HepG2 (cell line): ENCODE data around the gene STIMATE.

Experiments
- POLR2A ChIP-seq, 2 experiments: IDR thresholded peaks; 2 replicates each; pipeline ENCODE4 v1.6.1; 2011; ENCODE audit warnings: low read depth in 2 of 2, low read length in 2 of 2, mild to moderate bottlenecking in 1 of 2, moderate library complexity in 1 of 2; ENCODE audit not compliant: insufficient read depth in 1 of 2
- TF ChIP-seq, protein P1 (sequence below): sonication (generic); formaldehyde crosslinking; IDR thresholded peaks from 2 replicates; pipeline ENCODE4 v1.4.0; 2020; ENCODE audit warnings: mild to moderate bottlenecking, missing genetic modification reagents

DNA sequence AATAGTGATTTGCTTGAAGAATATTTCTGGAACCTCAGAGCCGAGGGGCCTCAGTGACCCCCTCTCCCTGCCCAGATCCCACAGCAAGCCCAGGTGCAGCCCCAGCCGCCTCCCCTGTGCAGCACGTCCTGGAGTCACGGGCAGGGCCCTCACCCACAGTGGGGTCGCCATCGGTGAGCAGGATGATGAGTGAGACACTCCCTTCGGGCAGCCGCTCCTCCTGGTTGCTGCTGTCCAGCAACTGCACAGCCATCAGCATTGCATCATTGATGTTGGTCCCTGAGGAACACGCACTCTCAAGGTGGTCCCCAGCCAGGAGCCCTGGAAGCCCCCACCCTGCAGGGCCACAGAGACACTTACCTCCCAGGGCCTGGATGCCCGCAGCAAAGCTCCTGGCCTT is 73.3 kb downstream of the STIMATE start:
- no peak for TF ChIP-seq POLR2A (IDR thresholded peaks at IDR 0.05; ENCODE audit: insufficient read depth in 1 of 2, low read depth in 2 of 2, low read length in 2 of 2)
- TF ChIP-seq, protein P1, sequence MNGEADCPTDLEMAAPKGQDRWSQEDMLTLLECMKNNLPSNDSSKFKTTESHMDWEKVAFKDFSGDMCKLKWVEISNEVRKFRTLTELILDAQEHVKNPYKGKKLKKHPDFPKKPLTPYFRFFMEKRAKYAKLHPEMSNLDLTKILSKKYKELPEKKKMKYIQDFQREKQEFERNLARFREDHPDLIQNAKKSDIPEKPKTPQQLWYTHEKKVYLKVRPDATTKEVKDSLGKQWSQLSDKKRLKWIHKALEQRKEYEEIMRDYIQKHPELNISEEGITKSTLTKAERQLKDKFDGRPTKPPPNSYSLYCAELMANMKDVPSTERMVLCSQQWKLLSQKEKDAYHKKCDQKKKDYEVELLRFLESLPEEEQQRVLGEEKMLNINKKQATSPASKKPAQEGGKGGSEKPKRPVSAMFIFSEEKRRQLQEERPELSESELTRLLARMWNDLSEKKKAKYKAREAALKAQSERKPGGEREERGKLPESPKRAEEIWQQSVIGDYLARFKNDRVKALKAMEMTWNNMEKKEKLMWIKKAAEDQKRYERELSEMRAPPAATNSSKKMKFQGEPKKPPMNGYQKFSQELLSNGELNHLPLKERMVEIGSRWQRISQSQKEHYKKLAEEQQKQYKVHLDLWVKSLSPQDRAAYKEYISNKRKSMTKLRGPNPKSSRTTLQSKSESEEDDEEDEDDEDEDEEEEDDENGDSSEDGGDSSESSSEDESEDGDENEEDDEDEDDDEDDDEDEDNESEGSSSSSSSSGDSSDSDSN (CRISPR knock-in tag), result no peak
